ENCODE data around the gene GPC1.

Gene GPC1

DNA sequence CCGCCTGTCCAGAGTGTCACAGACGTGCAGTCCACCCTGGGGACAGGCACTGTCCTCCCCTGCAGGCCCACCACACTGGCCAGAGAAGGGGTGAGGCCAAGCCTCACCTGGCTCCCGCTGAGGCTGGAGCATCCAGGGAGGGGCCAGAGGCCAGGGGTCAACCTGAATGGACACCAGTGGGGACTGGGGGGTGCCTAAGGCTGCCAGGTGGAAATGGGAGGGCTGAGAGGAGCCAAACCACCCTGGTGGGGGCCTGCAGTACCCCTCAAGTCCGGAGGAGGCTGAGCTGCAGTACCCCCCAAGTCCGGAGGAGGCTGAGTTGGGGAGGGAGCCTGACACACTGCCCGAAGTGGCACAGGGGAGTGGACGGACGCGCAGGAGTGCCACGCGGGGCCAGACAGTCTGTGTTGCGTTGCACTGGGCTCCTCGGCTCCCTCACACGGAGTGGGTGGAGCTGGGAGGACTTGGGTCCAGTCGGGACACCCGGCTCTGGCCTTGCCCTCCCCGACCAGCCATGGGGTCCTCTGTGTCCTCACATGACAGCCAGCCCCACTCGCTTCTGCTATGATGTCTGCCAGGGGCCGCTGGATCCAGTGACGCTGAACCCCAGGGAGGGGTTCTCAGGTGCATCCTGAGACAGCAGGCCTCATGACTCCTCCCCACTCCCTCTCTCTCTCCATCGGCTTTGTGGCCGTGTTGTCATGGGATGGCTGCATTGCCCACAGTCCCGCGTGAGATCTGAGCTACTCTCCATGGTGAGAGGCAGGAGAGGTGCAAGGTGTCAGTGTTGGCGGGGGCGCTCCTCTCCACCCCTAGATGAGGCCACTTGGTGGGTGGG lies 22.3 kb upstream of the GPC1 start:
- no peak for DNase-seq (ENCODE audit: low spot score)

DNA sequence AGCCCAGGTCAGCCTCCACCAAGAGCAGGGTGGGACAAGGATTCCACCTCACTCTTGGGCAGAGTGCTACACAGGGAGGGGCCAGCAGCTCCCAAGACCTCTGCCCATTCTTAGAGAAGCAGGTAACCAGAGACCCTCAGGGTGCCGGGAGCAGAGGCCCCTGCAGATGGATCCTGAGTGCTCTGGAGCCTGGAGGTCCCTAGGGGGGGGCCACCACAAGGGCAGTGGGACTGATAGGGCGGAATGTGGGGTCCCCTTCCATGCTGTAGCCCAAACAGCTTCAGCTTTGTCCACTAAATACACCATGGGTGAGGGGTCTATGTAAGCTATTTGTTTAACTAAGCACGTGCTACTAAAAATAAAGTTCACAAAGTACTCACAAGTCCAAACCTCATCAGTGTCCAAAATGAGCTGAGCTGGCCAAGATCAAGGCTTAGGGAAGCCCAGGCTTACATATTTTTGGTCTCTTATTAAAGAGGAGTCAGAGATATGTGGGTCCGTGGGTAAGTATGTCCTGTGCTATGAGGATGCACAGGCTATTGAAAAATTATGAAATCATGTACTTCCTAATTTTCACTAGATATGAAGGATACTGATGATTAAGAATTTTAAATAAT lies 21.5 kb upstream of the GPC1 start:
- no peak for DNase-seq (ENCODE audit: low spot score)

GRCh38 chr2:240416821-240417220 lies 18.6 kb upstream of the GPC1 start:
- no peak for DNase-seq (ENCODE audit: low spot score)

- no peak for DNase-seq (ENCODE audit: low spot score)
These were observed 17.2 kb upstream of the GPC1 start for GRCh38 chr2:240418311-240418710.

DNA sequence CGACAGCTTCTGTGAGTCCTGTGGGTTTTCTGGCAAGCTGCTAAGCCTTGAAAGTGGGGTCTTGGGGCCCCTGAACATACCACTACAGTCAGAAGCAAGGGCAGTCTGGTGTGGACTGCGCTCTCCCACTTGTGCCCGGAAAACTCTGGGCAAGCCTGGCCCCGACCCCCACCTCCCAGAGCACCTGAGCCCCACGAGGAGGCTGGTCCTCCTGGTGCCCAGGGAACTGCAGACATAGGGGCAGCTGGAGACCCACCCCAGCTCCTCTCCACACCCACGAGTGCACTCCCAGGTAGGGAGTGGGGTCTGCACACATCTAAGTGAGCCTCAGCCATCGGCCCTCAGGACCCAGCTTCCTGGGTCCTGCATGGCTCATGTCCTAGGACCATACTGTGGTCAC lies 16.2 kb upstream of the GPC1 start:
- DNase-seq (ENCODE audit: low spot score), result no peak

- DNase-seq (ENCODE audit: low spot score), result no peak
These were observed 15.7 kb upstream of the GPC1 start for GRCh38 chr2:240419723-240420122.

- DNase-seq (ENCODE audit: low spot score), result no peak
These were observed 15.0 kb upstream of the GPC1 start for GRCh38 chr2:240420206-240421104.

DNA sequence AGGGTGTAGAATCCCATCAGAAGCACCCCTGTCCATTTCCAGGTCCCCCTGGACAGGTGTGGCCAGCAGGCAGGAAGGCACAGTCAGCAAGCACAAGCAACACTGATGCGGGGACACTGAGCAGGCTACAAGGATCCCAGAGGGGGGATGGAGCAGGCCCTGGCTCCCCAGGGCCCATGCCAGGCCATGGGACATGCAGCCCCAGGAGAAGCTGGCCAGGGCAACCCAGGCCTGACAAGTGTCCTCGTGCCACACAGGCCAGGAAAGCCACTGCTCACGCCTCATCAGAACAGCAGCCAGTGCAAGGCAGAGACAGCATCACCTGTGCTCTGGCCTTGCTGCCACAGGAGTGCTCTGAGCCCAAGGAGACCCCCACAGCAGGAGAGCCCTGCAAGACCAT lies 14.1 kb upstream of the GPC1 start:
- no peak for DNase-seq (ENCODE audit: low spot score)

DNA sequence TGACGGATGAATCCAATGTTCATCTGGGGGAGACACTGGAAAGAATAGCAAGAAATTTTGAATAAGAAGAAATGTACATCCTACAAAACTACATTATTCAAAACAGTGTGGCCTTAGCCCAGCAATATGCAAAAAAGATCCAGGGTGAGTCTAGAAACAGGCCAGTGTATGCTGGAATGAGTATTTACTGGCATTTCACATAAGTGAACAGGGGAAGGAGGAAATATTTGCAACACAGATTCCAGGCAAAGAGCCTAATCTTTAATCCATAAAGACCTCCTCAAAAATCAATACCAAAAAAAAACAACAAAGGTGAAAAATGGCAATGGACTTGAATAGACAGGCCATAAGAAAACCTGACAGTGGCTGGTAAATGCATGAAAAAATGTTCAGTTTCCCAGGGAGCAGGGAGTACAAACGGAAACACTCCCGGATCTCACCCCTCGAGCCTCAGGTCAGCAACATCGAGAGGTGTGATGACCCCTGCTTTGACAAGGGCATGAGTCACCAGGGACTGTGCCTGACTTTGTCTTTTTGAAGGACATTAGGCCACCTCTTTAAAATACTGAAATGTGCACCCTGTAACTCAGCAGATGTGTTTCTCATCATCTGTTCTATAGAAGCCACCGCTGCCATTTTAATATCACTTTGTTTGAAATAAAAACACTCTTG lies 12.7 kb upstream of the GPC1 start:
- no peak for DNase-seq (ENCODE audit: low spot score)

DNA sequence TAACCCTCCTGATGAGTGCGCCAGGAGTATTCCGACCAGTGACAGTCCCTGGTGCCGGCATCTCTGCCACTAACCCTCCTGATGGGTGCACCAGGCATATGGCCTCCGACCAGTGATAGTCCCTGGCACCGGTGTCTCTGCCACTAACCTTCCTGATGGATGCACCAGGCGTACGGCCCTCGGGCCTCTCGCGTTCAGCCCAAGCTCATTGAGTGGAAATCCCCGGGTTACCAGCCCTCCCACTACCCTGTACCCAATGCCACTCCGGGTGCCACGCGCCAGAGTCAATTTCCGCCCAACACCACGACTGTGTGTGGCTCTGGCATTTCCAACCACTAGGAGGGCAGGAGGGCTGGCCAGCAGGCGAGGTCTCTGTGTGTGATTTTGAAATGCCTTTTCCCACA lies 11.7 kb upstream of the GPC1 start:
- no peak for DNase-seq (ENCODE audit: low spot score)

GRCh38 chr2:240424341-240425235 lies 10.9 kb upstream of the GPC1 start:
- DNase-seq (ENCODE audit: low spot score), result no peak

DNA sequence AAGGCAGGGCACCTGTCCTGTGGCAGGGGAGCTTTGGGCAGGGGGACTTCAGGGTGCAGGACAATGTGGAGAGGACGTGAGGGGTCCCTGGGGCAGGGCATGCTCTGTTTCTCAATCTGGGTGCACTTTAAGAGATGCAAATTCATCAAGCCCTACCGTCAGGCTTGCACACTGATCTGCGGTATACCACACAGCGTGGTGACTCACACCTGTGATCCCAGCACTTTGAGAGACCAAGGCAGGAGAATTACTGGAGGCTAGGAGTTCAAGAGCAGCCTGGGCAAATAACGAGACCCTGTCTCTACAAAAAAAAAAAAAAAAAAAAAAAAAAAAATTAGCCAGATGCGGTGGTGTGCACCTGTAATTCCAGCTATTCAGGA lies 10.2 kb upstream of the GPC1 start:
- no peak for DNase-seq (ENCODE audit: low spot score)

GRCh38 chr2:240425697-240426096 lies 9.8 kb upstream of the GPC1 start:
- DNase-seq (ENCODE audit: low spot score), result no peak

DNA sequence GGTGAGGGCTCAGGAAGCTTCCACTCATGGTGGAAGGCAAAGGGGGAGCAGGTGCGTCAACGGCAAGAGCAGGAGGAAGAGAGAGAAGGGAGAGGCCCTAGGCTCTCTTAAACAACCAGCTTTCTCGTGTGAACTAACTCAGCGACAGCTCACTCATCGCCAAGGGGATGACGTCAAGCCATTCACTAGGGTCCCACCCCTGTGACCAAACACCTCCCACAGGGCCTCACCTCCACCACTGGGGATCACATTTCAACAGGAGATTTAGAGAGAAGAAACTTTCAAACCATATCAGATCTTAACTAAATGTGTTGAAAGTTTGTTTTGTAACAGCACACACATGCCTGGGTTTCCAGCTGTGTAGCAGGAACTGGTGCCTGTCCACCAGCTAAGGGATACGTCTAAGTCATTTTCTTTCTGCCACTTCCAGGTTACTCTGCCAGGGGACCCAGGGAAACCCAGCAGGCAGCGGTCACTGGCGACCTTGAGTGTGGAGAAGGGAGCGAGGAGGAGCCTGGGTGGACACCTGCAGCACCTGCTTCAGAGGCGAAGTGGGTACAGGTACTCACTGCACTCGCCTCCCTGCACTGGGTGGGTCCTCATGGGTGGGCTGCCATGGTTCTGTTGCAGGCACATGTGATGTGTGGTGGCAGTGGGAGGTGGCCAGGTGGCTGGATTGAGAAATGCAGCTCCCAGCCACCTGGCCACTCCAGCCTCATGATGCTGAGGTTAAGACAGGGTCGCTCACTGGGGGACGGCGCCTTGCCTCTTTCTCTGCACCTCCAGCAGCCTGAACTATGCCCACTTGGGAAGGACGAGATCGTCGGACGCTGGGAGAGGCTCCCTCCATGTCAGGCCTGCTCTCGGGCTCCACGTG lies 8.4 kb upstream of the GPC1 start:
- DNase-seq (ENCODE audit: low spot score), result no peak

- no peak for DNase-seq (ENCODE audit: low spot score)
These were observed 7.7 kb upstream of the GPC1 start for GRCh38 chr2:240427729-240428128.

GRCh38 chr2:240428245-240428644 lies 7.2 kb upstream of the GPC1 start:
- no peak for DNase-seq (ENCODE audit: low spot score)

- DNase-seq (ENCODE audit: low spot score), result no peak
These were observed 6.1 kb upstream of the GPC1 start for GRCh38 chr2:240429341-240429871.

GRCh38 chr2:240429872-240430491 lies 5.5 kb upstream of the GPC1 start:
- DNase-seq (ENCODE audit: low spot score), result no peak

GRCh38 chr2:240430595-240430994 lies 4.9 kb upstream of the GPC1 start:
- DNase-seq (ENCODE audit: low spot score), result no peak

Measured in AG08396 (cell line).